ENCODE results near the gene SPIB. TPM values are rescaled to one million over a fixed set of nuclear protein-coding genes. Genes with fewer than 3 reads are reported as not detected.

SPIB gene
- total and polyA plus RNA-seq, 5 donors: 0.02 to 0.29 (median 0.14) TPM; not detected in 2

DNA sequence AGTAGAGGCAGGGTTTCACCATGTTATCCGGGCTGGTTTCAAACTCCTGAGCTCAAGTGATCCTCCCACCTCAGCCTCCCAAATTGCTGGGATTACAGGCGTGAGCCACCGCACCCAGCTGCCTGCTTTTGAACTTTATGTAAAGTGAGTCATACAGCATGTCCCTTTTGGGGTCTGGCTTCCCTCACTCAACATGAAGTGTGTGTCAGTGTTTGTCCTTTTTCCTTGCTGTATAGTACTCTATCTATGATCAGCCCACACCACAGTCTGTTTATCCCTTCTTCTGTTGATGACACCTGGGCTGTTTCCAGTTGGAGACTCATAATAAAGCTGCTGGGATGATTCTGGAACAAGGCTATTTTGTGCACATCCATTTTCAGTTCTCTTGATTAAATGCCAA lies 2.1 kb downstream of the SPIB start:
- Histone ChIP-seq H3K9me3 (ENCODE audit: control insufficient read depth, low read length) (no peaks in the 10 kb centered on the region), H3K4me3 (ENCODE audit: low read length) (no peak overlapping the region), H3K4me1 (ENCODE audit: control insufficient read depth, insufficient read depth, low read length) (no peaks in the 10 kb centered on the region), H3K27ac (ENCODE audit: low read length) (no peak overlapping the region), H3K27me3 (ENCODE audit: control insufficient read depth, insufficient read depth) (no peaks in the 10 kb centered on the region)
- DNase-seq (no peak), ATAC-seq (no peak)
- intact Hi-C loops (cut with DNase I): no loop called here
- WGBS: 72% methylated on average over 3 of the region's 3 CpGs

DNA sequence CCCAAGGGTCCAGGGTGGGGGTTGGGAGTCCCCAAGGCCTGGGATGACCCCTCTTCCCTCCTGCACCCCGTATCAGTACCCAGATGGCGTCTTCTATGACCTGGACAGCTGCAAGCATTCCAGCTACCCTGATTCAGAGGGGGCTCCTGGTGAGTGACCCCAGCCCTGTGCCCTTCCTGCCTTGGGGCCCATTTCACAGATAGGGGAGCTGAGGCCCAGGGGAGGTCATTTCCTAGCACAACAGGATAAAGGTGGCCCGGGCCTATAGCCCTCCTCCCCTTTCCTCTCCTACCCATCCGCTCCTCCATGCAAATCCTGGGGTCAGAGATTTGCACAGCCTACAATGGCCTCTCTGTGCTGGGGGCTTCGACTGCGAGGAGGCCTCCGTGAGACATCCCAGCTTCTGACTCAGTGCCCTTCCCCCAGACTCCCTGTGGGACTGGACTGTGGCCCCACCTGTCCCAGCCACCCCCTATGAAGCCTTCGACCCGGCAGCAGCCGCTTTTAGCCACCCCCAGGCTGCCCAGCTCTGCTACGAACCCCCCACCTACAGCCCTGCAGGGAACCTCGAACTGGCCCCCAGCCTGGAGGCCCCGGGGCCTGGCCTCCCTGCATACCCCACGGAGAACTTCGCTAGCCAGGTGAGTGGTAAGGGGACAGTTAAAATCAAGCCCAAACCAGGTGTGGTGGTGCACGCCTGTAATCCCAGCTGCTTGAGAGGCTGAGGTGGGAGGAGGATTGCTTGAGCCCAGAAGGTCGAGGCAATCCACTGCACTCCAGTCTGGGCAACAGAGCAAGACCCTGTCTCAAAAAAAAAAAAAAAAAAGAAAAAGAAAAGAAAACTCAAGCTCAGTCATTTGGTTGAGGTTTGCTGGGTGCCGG lies 3.9 kb downstream of the SPIB start:
- WGBS: 81% methylated on average over 18 of the region's 18 CpGs
- intact Hi-C loops (cut with DNase I): no loop called here
- Histone ChIP-seq H3K9me3 (ENCODE audit: control insufficient read depth, low read length) (no peaks in the 10 kb centered on the region), H3K27ac (ENCODE audit: low read length) (no peak overlapping the region), H3K4me3 (ENCODE audit: low read length) (no peak overlapping the region), H3K4me1 (ENCODE audit: control insufficient read depth, insufficient read depth, low read length) (no peaks in the 10 kb centered on the region), H3K27me3 (ENCODE audit: control insufficient read depth, insufficient read depth) (no peaks in the 10 kb centered on the region)
- ATAC-seq (no peak), DNase-seq (no peak)

DNA sequence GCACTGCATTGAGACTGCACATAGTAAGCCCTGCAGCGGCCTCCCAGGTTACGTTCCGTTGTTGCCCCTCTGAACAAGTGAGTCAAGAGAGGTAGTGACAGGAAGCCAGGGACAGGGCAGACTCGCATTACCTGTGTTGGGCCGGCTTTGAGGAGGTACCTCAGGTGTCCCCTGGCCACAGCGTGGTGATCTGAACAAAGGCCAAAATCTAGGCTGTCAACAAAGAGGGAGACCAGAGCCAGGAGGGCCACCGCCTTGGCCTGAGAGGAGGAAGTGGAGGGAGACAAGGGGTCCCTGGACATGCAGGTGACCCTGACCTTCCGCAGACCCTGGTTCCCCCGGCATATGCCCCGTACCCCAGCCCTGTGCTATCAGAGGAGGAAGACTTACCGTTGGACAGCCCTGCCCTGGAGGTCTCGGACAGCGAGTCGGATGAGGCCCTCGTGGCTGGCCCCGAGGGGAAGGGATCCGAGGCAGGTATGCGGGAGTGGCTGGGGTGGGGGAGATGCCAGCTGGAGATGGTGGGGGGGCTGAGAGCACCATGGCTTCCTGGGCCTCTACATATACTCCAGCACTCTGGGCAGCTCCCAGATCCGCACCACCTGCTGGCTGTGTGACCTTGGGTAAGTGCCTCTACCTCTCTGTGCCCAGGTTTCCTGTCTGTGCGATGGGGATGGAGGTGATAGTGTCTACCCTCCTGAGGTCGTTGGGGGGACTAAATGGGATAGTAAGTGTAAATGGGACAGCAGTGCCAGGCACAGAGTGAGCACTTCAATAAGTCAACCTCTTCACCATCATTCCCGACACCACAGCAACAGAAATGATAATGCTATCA lies 4.8 kb downstream of the SPIB start:
- WGBS: 83% methylated on average over 22 of the region's 22 CpGs
- Histone ChIP-seq H3K27ac (ENCODE audit: low read length) (no peak overlapping the region), H3K9me3 (ENCODE audit: control insufficient read depth, low read length) (no peaks in the 10 kb centered on the region), H3K4me3 (ENCODE audit: low read length) (no peak overlapping the region), H3K27me3 (ENCODE audit: control insufficient read depth, insufficient read depth) (no peaks in the 10 kb centered on the region), H3K4me1 (ENCODE audit: control insufficient read depth, insufficient read depth, low read length) (peaks cover 2% of the 10 kb centered on the region)
- DNase-seq: peak in 1 of 3 donors; percentile 37
- no peak for ATAC-seq
- intact Hi-C loops (cut with DNase I): no loop called here

DNA sequence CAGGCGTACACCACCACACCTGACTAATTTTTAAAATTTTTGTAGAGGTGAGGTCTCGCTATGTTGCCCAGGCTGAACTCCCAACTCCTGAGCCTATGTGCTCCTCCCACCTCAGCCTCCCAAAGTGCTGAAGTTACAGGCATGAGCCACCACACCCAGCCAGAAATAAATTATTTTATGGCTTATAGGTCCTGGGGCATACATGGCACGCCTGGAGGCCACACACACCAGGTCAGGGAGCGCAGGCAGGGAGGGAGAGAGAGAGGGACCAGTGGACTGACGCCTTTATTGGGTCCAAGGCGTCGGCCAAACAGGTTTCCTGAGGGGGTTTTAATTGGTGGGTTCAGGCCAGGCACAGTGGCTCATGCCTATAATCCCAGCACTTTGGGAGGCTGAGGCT lies 6.8 kb downstream of the SPIB start:
- intact Hi-C loops (cut with DNase I): no loop called here
- 91% methylated on average over 7 of the region's 7 CpGs for WGBS
- no peak for DNase-seq
- H3K4me1 ChIP-seq (ENCODE audit: control insufficient read depth, insufficient read depth, low read length): peaks cover 2% of the 10 kb centered on the region
- no peak overlapping the region for H3K4me3 ChIP-seq (ENCODE audit: low read length)
- H3K9me3 ChIP-seq (ENCODE audit: control insufficient read depth, low read length): no peaks in the 10 kb centered on the region
- H3K27ac ChIP-seq (ENCODE audit: low read length): no peak overlapping the region
- H3K27me3 ChIP-seq (ENCODE audit: control insufficient read depth, insufficient read depth): no peaks in the 10 kb centered on the region
- ATAC-seq: no peak

DNA sequence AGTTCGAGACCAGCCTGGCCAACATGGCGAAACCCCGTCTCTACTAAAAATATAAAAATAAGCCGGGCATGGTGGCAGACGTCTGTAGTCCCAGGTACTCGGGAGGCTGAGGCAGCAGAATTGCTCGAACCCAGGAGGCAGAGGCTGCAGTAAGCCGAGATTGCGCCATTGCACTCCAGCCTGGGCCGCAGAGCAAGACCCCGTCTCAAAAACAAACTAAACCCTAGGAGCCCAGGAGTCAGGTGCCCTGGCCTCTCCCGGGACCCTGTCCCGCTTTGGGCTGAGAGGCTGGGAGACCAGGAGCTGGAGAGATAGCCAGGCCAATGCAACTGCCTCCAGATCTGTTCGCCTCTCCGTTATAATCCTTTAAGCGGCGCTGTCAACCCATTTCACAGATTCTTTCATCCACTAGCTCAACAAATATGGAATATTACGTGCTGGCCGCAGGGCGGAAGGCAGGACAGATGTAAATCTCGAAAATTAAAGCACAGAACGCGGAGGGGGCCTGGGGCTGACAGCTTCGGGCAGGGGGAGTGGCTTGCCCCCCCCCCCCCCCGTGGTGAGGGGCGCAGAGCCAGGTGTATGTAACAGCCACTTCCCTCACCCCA lies 8.7 kb downstream of the SPIB start:
- Histone ChIP-seq H3K9me3 (ENCODE audit: control insufficient read depth, low read length) (no peaks in the 10 kb centered on the region), H3K27ac (ENCODE audit: low read length) (no peak overlapping the region), H3K4me3 (ENCODE audit: low read length) (no peak overlapping the region), H3K4me1 (ENCODE audit: control insufficient read depth, insufficient read depth, low read length) (peaks cover 2% of the 10 kb centered on the region), H3K27me3 (ENCODE audit: control insufficient read depth, insufficient read depth) (no peaks in the 10 kb centered on the region)
- ATAC-seq: no peak
- intact Hi-C loops (cut with DNase I): no loop called here
- WGBS: 83% methylated on average over 26 of the region's 26 CpGs
- DNase-seq: no peak

DNA sequence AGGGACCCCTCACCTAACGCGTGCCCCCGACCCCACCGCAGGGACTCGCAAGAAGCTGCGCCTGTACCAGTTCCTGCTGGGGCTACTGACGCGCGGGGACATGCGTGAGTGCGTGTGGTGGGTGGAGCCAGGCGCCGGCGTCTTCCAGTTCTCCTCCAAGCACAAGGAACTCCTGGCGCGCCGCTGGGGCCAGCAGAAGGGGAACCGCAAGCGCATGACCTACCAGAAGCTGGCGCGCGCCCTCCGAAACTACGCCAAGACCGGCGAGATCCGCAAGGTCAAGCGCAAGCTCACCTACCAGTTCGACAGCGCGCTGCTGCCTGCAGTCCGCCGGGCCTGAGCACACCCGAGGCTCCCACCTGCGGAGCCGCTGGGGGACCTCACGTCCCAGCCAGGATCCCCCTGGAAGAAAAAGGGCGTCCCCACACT lies 9.3 kb downstream of the SPIB start:
- H3K4me3 ChIP-seq (ENCODE audit: low read length): no peak overlapping the region
- DNase-seq (peak; percentile 90 to 96 (median 94)), ATAC-seq (peak; percentile 53 to 60)
- H3K9me3 ChIP-seq (ENCODE audit: control insufficient read depth, low read length): no peaks in the 10 kb centered on the region
- no peaks in the 10 kb centered on the region for H3K27me3 ChIP-seq (ENCODE audit: control insufficient read depth, insufficient read depth)
- intact Hi-C loops (cut with DNase I): no loop called here
- H3K27ac ChIP-seq (ENCODE audit: low read length): no peak overlapping the region
- H3K4me1 ChIP-seq (ENCODE audit: control insufficient read depth, insufficient read depth, low read length): peaks cover 2% of the 10 kb centered on the region
- WGBS: 7% methylated on average over 38 of the region's 38 CpGs

DNA sequence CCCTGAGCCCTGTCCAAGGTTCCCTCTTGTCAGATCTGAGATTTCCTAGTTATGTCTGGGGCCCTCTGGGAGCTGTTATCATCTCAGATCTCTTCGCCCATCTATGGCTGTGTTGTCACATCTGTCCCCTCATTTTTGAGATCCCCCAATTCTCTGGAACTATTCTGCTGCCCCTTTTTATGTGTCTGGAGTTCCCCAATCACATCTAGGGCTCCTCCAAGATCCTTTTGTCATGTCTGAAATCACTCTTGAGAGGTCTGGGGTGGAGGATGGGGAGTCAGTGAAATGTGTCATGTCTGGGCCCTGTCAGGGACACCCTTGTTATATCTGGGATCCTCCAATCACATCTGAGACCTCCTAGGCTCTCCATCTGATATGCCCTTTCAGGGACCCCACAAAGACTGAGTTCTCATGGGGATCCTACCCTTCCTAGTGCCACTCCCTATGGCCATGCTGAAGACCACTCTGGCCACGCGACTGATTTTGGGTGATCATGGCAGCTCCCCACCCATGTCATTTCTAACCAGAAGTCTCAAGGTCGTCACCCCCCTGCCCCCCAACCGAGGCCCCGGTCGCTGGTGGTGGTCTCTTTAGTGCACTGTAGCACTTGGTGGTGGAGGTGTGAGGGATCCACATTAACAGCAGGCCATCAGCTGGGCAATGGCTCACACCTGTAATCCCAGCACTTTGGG lies 10.2 kb downstream of the SPIB start:
- DNase-seq: no peak
- H3K4me1 ChIP-seq (ENCODE audit: control insufficient read depth, insufficient read depth, low read length): peaks cover 2% of the 10 kb centered on the region
- no peaks in the 10 kb centered on the region for H3K27me3 ChIP-seq (ENCODE audit: control insufficient read depth, insufficient read depth)
- no peak overlapping the region for H3K27ac ChIP-seq (ENCODE audit: low read length)
- H3K9me3 ChIP-seq (ENCODE audit: control insufficient read depth, low read length): no peaks in the 10 kb centered on the region
- intact Hi-C loops (cut with DNase I): no loop called here
- ATAC-seq: no peak
- no peak overlapping the region for H3K4me3 ChIP-seq (ENCODE audit: low read length)
- WGBS: 77% methylated on average over 7 of the region's 7 CpGs

DNA sequence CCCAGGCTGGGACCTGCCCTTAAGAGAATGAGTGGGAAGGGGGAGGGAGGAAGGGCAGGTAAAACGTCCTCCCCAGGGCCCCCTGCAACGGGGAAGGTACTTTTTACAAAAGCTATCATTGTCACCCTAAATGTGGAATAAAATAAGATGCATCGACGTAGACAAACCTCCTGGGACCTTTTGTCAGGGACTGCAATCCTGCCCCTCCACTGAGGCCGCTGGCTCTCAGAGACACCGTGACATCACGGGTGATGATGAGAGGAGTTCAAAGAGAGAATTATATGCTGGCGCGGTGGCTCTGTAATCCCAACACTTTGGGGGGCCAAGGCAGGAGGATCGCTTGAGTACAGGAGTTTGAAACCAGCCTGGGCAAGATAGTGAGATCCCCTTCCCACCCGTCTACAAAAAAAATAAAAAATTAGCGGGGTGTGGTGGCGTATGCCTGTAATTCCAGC lies 12.2 kb downstream of the SPIB start:
- no peak overlapping the region for H3K27ac ChIP-seq (ENCODE audit: low read length)
- no peaks in the 10 kb centered on the region for H3K27me3 ChIP-seq (ENCODE audit: control insufficient read depth, insufficient read depth)
- no peak for ATAC-seq
- peaks cover 2% of the 10 kb centered on the region for H3K4me1 ChIP-seq (ENCODE audit: control insufficient read depth, insufficient read depth, low read length)
- DNase-seq: no peak
- intact Hi-C loops (cut with DNase I): no loop called here
- 32% methylated on average over 13 of the region's 13 CpGs for WGBS
- H3K4me3 ChIP-seq (ENCODE audit: low read length): peak overlapping the region; percentile 82
- no peaks in the 10 kb centered on the region for H3K9me3 ChIP-seq (ENCODE audit: control insufficient read depth, low read length)

DNA sequence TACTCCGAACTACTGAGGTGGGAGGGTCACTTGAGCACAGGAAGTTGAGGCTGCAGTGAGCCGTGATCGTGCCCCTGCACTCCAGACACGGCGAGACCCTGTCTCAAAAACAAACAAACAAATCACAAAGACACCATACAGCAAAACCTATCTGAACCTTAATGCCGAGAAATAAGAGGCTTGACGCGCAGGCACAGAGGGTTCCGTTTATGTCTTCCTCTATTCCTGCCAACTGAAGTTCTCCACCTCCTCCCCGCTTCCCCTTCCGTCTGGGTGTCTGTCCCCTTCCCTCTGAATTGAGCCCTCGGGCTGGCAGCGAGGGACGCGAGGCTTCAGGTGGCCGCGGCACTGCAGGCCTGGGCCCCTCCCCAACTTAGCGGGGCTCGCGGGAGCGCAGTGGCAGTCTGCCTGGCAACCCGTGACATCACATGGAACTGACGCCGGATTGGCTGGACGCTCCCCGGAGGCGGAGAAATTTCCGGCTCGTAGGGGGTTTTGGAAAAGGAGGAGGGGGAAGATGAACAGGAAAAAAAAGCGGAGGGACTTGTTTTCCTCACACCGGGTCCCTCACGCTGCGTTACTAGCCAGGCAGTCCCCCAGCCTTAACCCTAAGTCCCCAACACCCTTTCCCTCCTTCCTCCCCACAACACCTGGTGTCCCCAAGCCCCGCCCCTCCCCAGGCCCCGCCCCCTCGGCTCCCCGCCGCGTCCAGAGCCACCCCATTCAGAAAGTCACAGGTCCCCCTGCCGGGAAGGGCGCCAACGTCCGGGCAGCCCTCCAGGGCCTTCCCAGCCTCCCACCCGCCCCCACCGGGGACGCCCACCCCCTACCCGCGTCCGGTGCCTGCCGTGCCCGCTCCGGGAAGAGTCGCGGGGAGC lies 12.8 kb downstream of the SPIB start:
- Histone ChIP-seq H3K4me3 (ENCODE audit: low read length) (peak overlapping the region; percentile 82), H3K27ac (ENCODE audit: low read length) (no peak overlapping the region), H3K27me3 (ENCODE audit: control insufficient read depth, insufficient read depth) (no peaks in the 10 kb centered on the region), H3K4me1 (ENCODE audit: control insufficient read depth, insufficient read depth, low read length) (peaks cover 2% of the 10 kb centered on the region), H3K9me3 (ENCODE audit: control insufficient read depth, low read length) (no peaks in the 10 kb centered on the region)
- 1% methylated on average over 54 of the region's 54 CpGs for WGBS
- intact Hi-C loops (cut with DNase I): no loop called here
- DNase-seq (peak; percentile 80 to 94 (median 94)), ATAC-seq (peak; percentile 92 to 93)

Data from right cardiac atrium (tissue), 5 donors.